Gastroesophageal sphincter (tissue), 3 donors: ENCODE results near the gene ALG3.

Experiments used
- CTCF ChIP-seq, 4 experiments: fragments of 200-600 bp in 2 of 4; fragments of 450-650 bp in 2 of 4; sonication (generic) in 1 of 4; IDR thresholded peaks; one replicate each; pipeline ENCODE4 v1.5.1; 2017 to 2019; ENCODE audit warnings: antibody characterized with exemption in 4 of 4, mild to moderate bottlenecking in 2 of 4, moderate library complexity in 2 of 4
- POLR2A ChIP-seq, 2 donors: fragments of 450-650 bp; IDR thresholded peaks; one replicate each; pipeline ENCODE4 v1.6.1; 2017; ENCODE audit warnings: antibody characterized with exemption in 2 of 2, mild to moderate bottlenecking in 2 of 2, moderate library complexity in 1 of 2
- POLR2AphosphoS5 ChIP-seq: sonication (generic); formaldehyde crosslinking; IDR thresholded peaks from one replicate; pipeline ENCODE4 v1.6.1; 2017; ENCODE audit warnings: antibody characterized with exemption

- TF ChIP-seq CTCF (IDR thresholded peaks at IDR 0.05): no peak
- TF ChIP-seq POLR2A (IDR thresholded peaks at IDR 0.05): no peak
- no peak for TF ChIP-seq POLR2AphosphoS5
These were observed 9.1 kb downstream of the ALG3 start for GRCh38 chr3:184239708-184240107.
